ENCODE measurements around the gene NSMCE4A. TPM values are rescaled to one million over a fixed set of nuclear protein-coding genes. Genes with fewer than 3 reads are reported as not detected.
A peak's percentile ranks its signal among the peaks of the same experiment; 100 is the strongest.

NSMCE4A gene
- total and polyA plus RNA-seq, 11 donors = 19.8 to 33.6 (median 25.8) TPM

DNA sequence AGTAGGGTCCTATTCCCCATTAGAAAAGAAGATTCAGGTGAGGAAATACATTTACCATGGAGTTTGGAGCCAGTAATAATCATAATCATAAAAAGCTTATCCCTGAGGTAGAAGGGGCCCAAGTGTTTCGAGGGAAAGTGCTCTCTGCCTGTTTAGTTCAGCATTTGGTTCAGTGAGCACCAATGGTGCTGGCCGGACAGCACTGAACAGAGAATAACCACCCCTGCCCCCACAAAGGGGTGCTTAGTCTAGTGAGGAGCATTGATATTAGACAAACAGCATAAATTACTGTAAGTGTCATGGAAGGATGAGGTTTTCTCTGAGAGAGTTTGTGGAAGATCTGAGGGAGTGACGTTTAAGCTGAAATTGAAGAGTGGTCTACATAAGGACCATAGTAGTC, 25.6 kb downstream of the NSMCE4A start:
- intact Hi-C loops (cut with DNase I) = no loop called here
- 92 to 95% (median 93%) methylated on average over 3 of the region's 3 CpGs for WGBS, 4 donors
- no peaks in the 10 kb centered on the region for H3K4me1 ChIP-seq
- H3K27me3 ChIP-seq = no peaks in the 10 kb centered on the region
- peaks cover 0 to 6% (median 0%) of the 10 kb centered on the region in 9 donors for H3K36me3 ChIP-seq
- H3K4me3 ChIP-seq = no peak overlapping the region
- no peaks in the 10 kb centered on the region for H3K9me3 ChIP-seq
- no peak for TF ChIP-seq POLR2A (IDR thresholded peaks at IDR 0.05)
- peak overlapping the region in 1 of 12 donors; percentile 3 for H3K27ac ChIP-seq
- no peak for ATAC-seq
- DNase-seq = no peak

DNA sequence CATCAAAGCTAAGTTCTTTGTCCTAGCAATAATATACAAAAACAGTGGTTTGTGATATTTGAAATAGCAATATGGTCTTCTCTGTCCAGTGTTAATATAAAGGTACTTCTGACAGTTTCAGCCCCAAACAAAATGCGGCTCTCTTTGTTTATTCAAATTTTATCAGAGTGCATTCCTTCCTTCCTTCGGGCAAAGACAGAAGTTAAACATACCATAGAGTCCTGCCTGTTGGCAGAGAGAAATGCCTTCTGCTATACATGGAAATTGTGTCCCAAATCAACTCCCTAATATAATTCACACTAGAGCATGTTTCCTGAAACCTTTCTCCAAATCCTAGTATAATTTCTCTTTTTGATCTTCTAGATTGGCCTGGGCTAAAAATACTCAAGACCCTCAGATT, 26.0 kb downstream of the NSMCE4A start:
- Histone ChIP-seq H3K4me3 (no peak overlapping the region), H3K4me1 (no peaks in the 10 kb centered on the region), H3K36me3 (peaks cover 0 to 2% (median 0%) of the 10 kb centered on the region in 9 donors), H3K9me3 (no peaks in the 10 kb centered on the region), H3K27me3 (no peaks in the 10 kb centered on the region), H3K27ac (peak overlapping the region in 1 of 12 donors; percentile 3)
- no peak for ATAC-seq
- 48 to 61% (median 55%) methylated on average over 2 of the region's 2 CpGs for WGBS, 4 donors
- no peak for TF ChIP-seq POLR2A (IDR thresholded peaks at IDR 0.05)
- TF ChIP-seq, protein P1, sequence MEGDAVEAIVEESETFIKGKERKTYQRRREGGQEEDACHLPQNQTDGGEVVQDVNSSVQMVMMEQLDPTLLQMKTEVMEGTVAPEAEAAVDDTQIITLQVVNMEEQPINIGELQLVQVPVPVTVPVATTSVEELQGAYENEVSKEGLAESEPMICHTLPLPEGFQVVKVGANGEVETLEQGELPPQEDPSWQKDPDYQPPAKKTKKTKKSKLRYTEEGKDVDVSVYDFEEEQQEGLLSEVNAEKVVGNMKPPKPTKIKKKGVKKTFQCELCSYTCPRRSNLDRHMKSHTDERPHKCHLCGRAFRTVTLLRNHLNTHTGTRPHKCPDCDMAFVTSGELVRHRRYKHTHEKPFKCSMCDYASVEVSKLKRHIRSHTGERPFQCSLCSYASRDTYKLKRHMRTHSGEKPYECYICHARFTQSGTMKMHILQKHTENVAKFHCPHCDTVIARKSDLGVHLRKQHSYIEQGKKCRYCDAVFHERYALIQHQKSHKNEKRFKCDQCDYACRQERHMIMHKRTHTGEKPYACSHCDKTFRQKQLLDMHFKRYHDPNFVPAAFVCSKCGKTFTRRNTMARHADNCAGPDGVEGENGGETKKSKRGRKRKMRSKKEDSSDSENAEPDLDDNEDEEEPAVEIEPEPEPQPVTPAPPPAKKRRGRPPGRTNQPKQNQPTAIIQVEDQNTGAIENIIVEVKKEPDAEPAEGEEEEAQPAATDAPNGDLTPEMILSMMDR (IDR thresholded peaks at IDR 0.05) = no peak
- no peak for DNase-seq
- intact Hi-C loops (cut with DNase I) = no loop called here

DNA sequence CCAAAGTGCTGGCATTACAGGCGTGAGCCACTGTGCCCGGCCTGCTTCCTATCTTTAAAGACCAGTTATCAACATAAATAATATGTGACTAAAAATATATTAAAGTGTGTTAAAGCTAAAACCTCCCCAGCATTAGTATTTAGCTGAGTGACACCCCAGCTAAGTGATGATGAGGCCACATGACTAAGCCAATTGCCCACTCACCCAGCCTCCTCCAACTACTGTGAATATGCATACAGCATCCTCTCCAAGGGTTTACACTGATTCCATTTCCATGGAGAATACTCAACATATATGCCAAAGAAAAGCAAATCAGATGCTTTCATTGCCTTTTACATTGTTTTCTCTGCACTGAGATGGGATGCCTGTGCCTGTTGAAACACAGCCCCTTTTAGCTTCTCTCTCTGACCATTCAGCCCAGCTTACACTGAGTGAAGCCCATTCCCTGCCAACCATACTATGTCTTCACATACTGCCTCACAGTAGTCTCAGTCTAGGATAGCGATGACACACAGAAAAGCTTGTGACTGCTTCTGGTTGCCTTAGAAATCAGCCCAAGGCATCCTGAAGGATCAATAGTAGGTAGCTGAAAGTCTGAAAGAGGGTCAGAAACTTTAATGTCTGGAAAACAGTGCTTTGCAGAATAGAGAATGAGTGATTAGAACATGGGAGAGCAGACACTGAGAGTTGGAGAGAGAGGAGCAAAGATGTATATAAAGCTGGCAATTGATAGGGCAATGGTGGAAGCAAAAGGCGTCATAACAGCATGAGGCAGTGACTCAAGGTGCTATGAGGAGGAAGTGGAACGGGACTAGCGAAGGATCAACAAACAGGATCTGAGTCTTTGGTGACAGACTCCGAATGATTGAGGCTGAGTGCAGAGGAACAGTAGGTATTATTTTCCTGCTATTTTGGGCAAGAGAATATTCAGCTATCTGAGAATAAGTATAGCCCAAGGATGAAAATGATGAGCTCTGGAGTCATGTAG, 27.4 kb downstream of the NSMCE4A start:
- H3K27me3 ChIP-seq = no peaks in the 10 kb centered on the region
- no peaks in the 10 kb centered on the region for H3K36me3 ChIP-seq
- 83 to 90% (median 87%) methylated on average over 7 of the region's 7 CpGs for WGBS, 4 donors
- intact Hi-C loops (cut with DNase I) = loop anchor here in 1 of 10 donors (2.0 kb wide), 1 partner anchor 27 kb away; the partner anchor contains the start of gene NSMCE4A
- no peaks in the 10 kb centered on the region for H3K9me3 ChIP-seq
- peaks cover 0 to 10% (median 6%) of the 10 kb centered on the region in 12 donors for H3K4me1 ChIP-seq
- DNase-seq (no peak), ATAC-seq (no peak)
- TF ChIP-seq, protein P1 (IDR thresholded peaks at IDR 0.05) = no peak
- no peak for TF ChIP-seq POLR2A (IDR thresholded peaks at IDR 0.05)
- no peak overlapping the region for H3K4me3 ChIP-seq
- H3K27ac ChIP-seq = no peak overlapping the region

DNA sequence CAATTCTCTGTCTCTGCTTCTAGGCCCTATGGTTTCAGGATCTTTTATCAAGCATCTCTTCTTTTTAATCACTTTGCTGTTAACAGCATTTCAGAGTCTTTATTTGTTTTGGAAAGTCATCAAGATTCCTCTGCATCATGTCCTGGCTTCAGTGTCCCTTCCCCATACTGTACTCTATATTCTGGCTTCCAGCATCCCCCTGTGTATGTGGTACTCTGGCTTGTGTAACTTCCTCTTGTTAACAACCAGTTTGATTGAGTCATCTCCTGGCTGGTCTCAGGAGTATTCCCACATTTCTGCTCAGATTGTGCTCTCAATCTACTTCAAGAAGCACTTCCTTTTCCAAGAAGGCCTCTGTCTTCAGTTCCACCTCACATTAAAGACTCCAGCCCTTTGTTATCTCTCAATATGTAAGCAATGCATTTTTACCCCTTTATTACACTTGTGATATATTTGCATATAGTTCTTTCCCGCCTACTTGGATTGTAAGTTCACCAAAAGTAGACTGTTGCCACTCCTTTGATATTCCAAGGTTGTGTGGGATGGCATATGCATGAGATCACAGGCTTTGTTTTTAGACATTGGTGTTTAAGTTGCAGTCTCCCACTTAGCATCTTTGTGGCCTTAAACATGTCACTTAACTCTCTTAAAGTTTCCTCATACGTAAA, 32.1 kb downstream of the NSMCE4A start:
- peak overlapping the region in 9 of 12 donors; percentile 0 to 66 (median 32) for H3K27ac ChIP-seq
- H3K4me1 ChIP-seq = peaks cover 0 to 14% (median 7%) of the 10 kb centered on the region in 12 donors
- H3K4me3 ChIP-seq = no peak overlapping the region
- no peak for TF ChIP-seq POLR2A (IDR thresholded peaks at IDR 0.05)
- TF ChIP-seq, protein P1 (IDR thresholded peaks at IDR 0.05) = no peak
- no peaks in the 10 kb centered on the region for H3K36me3 ChIP-seq
- H3K9me3 ChIP-seq = no peaks in the 10 kb centered on the region
- peak in 2 of 5 donors; percentile 17 to 32 for DNase-seq
- intact Hi-C loops (cut with DNase I) = no loop called here
- ATAC-seq = peak; percentile 82 to 96 (median 94)
- WGBS, 4 donors = 59 to 92% (median 83%) methylated on average over 2 of the region's 2 CpGs
- no peaks in the 10 kb centered on the region for H3K27me3 ChIP-seq

Data from heart left ventricle (tissue), 16 donors.